GM12801 (cell line): ENCODE measurements around the gene TPO.

ENCODE experiments used
- CTCF ChIP-seq: IDR thresholded peaks from one replicate; pipeline ENCODE4 v1.5.1; 2011; ENCODE audit warnings: control low read depth; ENCODE audit not compliant: insufficient read length; ENCODE audit errors: extremely low read depth

Gene TPO

GRCh38 chr2:1413156-1413710 lies at the start of gene TPO:
Gene TPO, plus strand, starts transcription at chr2:1413463. Its CDS starts 946 bp downstream, at chr2:1414409.
- TF ChIP-seq CTCF, result no peak

DNA sequence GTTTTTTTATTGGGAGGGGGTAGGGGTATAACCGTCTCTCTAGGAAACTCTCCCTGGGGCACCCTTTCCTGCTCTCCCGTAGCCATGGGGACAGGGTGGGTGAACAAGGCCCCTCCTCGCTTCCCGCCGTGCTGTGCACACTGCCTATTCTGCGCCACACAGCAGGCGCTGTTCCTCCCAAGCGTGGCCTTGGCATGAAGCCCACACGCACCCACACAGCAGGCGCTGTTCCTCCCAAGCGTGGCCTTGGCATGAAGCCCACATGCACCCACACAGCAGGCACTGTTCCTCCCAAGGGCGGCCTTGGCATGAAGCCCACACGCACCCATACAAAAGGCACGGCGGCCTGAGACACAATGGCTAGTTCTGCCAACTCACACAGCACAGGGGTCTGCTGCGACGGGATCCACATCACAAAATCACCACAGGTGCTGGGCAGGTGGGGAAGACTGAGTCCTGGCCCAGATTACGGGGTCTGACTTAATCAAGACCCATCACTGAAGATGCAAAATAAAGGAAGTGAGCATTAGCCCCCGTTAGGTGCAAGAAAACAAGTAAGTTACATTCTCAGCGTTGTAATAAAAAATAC lies 46.6 kb upstream of the TPO start:
- no peak for TF ChIP-seq CTCF

GRCh38 chr2:1367601-1368000 lies 45.7 kb upstream of the TPO start:
- no peak for TF ChIP-seq CTCF

DNA sequence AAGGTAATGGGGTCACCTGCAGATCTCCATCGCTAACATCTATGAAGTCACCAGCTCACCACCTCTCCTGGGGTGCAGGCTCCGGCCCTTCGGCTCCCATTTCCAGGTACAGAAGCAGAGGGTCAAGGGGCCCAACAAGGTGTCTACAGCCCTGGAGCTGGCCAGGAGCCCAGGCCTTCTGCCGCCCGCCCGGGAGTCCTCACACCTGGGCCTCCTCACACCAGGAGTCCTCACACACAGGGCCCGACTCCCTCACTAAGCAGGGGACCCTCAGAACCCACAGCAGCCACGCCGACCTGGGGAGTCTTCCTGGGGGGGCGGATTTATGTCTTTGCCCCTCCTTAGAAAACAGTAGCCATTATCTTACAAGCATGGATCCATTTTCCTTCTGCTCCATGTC lies 43.4 kb upstream of the TPO start:
- no peak for TF ChIP-seq CTCF

DNA sequence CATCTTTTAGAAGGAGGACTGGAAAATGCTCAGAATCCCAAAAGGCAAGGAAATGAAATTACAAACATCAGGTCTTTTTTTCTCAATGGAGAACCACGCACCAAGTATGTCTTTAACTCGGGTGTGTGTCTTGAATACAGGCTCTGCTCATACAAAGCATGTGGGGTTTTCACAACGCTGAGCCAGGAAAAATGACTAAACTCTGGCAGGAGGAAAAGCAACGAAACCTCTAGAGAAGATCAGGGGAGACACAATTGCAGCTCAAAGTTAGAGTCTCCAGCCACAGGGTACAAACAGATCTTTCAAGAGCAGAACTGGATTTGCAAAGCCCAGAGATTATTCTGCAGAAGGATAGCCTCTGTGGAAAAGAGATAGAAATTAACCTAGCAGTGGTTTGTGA lies 42.8 kb upstream of the TPO start:
- TF ChIP-seq CTCF, result no peak

- TF ChIP-seq CTCF, result no peak
Measured at GRCh38 chr2:1371082-1371481, 42.2 kb upstream of the TPO start.

- TF ChIP-seq CTCF, result no peak
Measured at GRCh38 chr2:1373830-1374229, 39.4 kb upstream of the TPO start.
